Measurements from ENCODE around the gene ERI2. TPM values are rescaled to one million over a fixed set of nuclear protein-coding genes. Genes with fewer than 3 reads are reported as not detected.

Gene ERI2
- 26.7 TPM for total RNA-seq (ENCODE audit: insufficient read depth, low replicate concordance)

- DNase-seq (ENCODE audit: low spot score), result peak; percentile 98
Measured at GRCh38 chr16:20806168-20807050, at the start of gene ERI2, which contains the start of gene REXO5. ERI2 (minus strand) TSS chr16:20806472; CDS start chr16:20806430, 42 bp downstream. REXO5 (plus strand) TSS chr16:20806527; CDS start chr16:20806954, 427 bp downstream.

- DNase-seq (ENCODE audit: low spot score), result no peak
Measured at GRCh38 chr16:20854963-20855362, 48.7 kb upstream of the ERI2 start.

- no peak for DNase-seq (ENCODE audit: low spot score)
Measured at GRCh38 chr16:20853981-20854620, 47.8 kb upstream of the ERI2 start.

GRCh38 chr16:20853143-20853542 is 46.9 kb upstream of the ERI2 start:
- DNase-seq (ENCODE audit: low spot score), result peak; percentile 76

- peak; percentile 96 for DNase-seq (ENCODE audit: low spot score)
Measured at GRCh38 chr16:20851601-20852000, 45.3 kb upstream of the ERI2 start.

GRCh38 chr16:20850981-20851380 is 44.7 kb upstream of the ERI2 start:
- no peak for DNase-seq (ENCODE audit: low spot score)

GRCh38 chr16:20849589-20850390 is 43.5 kb upstream of the ERI2 start:
- DNase-seq (ENCODE audit: low spot score), result peak; percentile 79

- DNase-seq (ENCODE audit: low spot score), result no peak
Measured at GRCh38 chr16:20847550-20847949, 41.3 kb upstream of the ERI2 start.

GRCh38 chr16:20846551-20846950 is 40.3 kb upstream of the ERI2 start:
- DNase-seq (ENCODE audit: low spot score), result no peak

- DNase-seq (ENCODE audit: low spot score), result no peak
Measured at GRCh38 chr16:20846030-20846429, 39.8 kb upstream of the ERI2 start.

GRCh38 chr16:20844588-20844987 is 38.3 kb upstream of the ERI2 start:
- no peak for DNase-seq (ENCODE audit: low spot score)

- DNase-seq (ENCODE audit: low spot score), result no peak
Measured at GRCh38 chr16:20844054-20844453, 37.8 kb upstream of the ERI2 start.

- DNase-seq (ENCODE audit: low spot score), result no peak
Measured at GRCh38 chr16:20839504-20839903, 33.2 kb upstream of the ERI2 start.

GRCh38 chr16:20838240-20838639 is 32.0 kb upstream of the ERI2 start:
- no peak for DNase-seq (ENCODE audit: low spot score)

- DNase-seq (ENCODE audit: low spot score), result no peak
Measured at GRCh38 chr16:20833086-20833485, 26.8 kb upstream of the ERI2 start.

GRCh38 chr16:20830372-20830771 is 24.1 kb upstream of the ERI2 start:
- no peak for DNase-seq (ENCODE audit: low spot score)

GRCh38 chr16:20829536-20829935 is 23.3 kb upstream of the ERI2 start:
- DNase-seq (ENCODE audit: low spot score), result no peak

- DNase-seq (ENCODE audit: low spot score), result peak; percentile 48
Measured at GRCh38 chr16:20826039-20826566, 19.8 kb upstream of the ERI2 start.

- DNase-seq (ENCODE audit: low spot score), result no peak
Measured at GRCh38 chr16:20822521-20823325, 16.5 kb upstream of the ERI2 start.

GRCh38 chr16:20821682-20822081 is 15.4 kb upstream of the ERI2 start:
- no peak for DNase-seq (ENCODE audit: low spot score)
